Erythroblast (primary cell): ENCODE data around the gene KLF13.
"Not testable (repeated sequence)": the region's sequence is repeated elsewhere in the genome, so short reads cannot be mapped to it uniquely, and the experiment has no call there.

Source experiments
- DNase-seq, 2 experiments: peaks; one replicate each; lab custom pipeline; 2025; lab: John Stamatoyannopoulos, UW
- GATA1 ChIP-seq: IDR thresholded peaks from 2 replicates; pipeline ENCODE4 v1.6.1; 2011; ENCODE audit warnings: low read depth, mild to moderate bottlenecking, control low read depth, low read length, moderate library complexity
- POLR2A ChIP-seq: IDR thresholded peaks from 2 replicates; pipeline ENCODE4 v1.6.1; 2011; ENCODE audit warnings: mild to moderate bottlenecking, low read length

The KLF13 gene

GRCh38 chr15:31346367-31347066 lies 19.9 kb downstream of the KLF13 start:
- TF ChIP-seq POLR2A: no peak
- TF ChIP-seq GATA1: no peak
- DNase-seq: no peak

DNA sequence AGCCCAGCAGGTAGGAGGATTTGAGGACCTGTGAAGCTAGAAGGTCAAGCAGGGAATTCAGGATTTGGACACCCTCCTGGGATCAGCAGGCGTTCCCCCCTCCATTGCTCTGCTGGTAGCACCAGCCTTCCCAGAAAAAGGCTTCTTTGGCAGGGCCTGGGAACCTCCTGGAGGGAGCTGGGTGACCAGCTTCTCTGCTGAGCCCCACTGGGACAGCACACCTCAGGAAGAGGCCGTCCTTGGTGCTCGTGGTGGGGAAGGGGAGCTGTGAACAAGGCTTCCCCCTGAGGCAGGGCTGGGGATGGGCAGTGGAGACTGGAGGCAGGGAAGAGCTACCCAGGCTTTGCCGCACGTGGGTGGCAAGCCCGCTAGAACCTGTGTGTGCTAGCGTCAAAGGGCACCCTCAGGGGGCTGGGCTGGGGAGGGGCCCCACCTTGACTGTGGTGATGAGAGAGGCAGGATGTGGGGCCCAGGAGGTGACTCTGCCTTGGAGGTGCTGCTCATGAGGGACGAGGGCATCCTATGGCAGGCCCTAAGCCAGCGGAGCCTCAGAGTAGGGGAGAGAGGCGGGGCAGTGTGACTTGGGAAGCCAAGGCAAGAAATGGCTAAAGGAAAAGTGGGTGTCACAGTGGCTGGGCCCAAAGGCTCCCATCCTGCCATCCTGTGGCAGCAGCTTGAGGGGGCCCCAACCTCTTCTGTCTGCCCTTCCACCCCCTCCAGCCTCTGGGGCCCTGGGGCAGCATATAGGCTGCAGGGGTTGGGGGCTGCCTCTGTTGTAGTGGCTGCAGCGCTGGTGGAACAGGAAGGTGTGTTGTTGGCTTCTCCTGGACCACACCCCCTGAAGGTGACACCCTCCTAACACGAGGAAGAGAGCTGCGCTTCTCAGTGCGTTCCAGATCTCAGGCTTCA lies 20.7 kb downstream of the KLF13 start:
- DNase-seq: no peak
- TF ChIP-seq GATA1: no peak
- no peak for TF ChIP-seq POLR2A

- TF ChIP-seq GATA1: no peak
- no peak for TF ChIP-seq POLR2A
- no peak for DNase-seq
Measured at GRCh38 chr15:31347981-31348803, 21.6 kb downstream of the KLF13 start.

DNA sequence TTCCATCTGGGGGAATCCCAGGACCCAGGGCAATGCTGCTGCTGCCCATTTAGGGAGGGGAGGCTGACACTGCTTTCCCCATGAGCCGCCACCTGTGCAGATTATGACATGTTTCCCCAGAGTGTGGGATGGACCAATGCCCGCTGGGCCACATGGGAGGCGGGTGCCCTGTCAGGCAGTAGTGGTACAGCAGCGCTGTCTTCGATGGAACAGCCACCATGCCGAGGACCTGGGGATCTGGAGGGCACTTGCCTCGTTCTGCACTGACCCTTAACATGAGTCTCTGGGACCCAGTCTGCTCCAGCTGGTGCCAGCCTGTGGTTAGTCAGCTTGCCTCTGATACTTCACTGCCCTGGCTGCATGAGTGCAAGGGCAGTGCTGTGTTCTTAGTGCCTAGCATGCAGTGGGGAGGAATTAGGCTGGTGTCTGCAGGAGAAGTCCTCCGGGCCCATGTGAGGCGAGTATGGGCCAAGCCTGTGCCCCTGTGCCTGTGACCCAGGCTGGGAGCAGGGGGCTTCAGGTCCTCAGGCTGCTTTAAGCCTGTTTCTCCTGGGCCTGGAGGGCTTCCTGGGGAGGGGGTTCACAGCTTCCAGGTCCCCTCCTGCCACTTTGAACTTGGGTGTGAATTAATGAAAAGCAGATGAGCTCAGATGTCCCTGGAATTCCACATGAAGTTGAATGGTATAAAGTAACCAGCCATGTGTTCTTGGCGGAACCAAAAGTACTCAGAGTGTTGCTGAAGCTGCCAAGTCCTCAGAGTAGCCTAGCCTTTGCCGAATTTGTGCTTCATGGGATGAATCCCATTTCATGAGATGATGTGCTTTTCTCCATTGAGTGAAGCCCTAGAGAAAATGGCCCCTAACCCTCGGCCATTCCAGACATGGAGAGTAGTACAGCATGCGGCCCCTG lies 22.9 kb downstream of the KLF13 start:
- DNase-seq: no peak
- TF ChIP-seq POLR2A (no peak), GATA1 (no peak)

DNA sequence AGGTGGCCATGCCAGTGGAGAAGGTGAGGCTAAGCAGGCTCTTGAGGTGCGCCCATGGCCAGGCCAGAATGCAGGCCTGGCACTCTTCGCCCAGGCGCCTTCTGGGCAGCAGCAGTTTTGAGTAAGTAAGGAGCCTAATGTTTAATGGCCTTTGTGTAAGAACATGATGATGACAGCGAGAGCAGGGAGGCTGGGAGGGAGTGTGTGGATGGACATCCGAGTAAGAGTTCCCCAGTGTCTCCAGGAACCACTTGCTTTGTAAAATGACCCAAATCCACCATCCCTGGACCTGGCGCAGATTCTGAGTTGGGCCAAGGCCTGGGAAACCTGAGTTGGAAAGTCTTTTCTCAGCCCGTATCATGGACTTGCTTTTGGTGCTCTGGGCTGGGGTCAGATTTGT lies 24.1 kb downstream of the KLF13 start:
- no peak for DNase-seq
- TF ChIP-seq GATA1 (no peak), POLR2A (no peak)

DNA sequence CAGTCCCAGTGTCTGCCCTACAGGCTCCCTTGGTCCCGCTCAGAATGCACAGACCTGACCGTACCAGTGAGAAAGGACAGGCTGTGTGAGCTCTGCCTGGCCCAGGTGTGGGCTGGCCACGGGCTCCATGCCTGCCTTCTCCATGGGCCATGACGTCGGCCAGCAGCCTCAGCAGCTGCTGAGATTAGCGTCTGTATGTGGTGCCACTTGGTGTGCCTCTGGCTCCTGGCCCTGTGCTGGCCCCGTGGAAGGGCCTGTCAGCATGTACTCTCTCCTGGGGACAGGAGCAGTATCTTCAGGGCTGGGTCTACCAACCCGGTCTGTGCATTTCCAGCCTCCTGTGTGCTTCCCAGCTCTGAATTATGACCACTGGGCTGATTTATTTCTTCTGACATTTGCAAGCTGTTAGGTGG lies 25.7 kb downstream of the KLF13 start:
- no peak for DNase-seq
- TF ChIP-seq GATA1 (no peak), POLR2A (no peak)

GRCh38 chr15:31352911-31353811 lies 26.5 kb downstream of the KLF13 start:
- TF ChIP-seq POLR2A: no peak
- no peak for TF ChIP-seq GATA1
- no peak for DNase-seq

GRCh38 chr15:31353931-31354330 lies 27.3 kb downstream of the KLF13 start:
- DNase-seq: no peak
- TF ChIP-seq POLR2A: no peak
- TF ChIP-seq GATA1: no peak

DNA sequence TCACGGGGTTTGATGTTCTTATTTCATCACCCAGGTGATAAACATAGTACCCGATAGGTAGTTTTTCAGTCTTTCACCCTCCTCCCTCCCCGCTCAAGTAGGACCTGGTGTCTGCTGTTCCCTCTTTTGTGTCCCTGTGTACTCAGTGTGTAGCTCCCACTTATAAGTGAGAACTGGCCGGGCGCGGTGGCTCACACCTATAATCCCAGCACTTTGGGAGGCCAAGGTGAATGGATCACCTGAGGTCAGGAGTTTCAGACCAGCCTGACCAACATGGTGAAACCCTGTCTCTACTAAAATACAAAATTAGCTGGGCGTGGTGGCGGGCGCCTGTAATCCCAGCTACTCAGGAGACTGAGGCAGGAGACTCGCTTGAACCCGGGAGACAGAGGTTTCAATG lies 29.5 kb downstream of the KLF13 start:
- DNase-seq: not testable (repeated sequence)

DNA sequence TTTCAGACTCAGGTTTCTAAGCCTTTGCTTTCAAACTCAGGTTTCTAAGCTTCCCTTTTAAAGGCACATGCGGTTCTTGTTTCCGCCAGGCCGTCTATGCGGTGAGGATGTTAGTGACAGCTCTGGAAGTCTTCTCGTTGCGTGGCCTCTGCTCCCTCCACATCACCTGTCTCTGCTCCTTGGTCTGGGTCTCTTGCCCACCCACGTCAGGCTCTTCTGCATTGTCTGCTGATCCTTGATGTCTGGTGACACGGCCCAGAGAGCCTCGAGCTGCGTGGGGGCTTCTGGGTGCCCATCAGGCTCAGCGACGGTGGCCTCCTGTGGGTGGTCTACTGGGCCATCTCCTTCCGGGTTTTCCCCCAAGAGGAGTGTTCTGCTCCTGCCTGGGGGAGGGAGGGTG lies 30.5 kb downstream of the KLF13 start:
- no peak for TF ChIP-seq GATA1
- no peak for TF ChIP-seq POLR2A
- no peak for DNase-seq

- DNase-seq: no peak
- TF ChIP-seq POLR2A: no peak
Measured at GRCh38 chr15:31358163-31358562, 31.5 kb downstream of the KLF13 start.

DNA sequence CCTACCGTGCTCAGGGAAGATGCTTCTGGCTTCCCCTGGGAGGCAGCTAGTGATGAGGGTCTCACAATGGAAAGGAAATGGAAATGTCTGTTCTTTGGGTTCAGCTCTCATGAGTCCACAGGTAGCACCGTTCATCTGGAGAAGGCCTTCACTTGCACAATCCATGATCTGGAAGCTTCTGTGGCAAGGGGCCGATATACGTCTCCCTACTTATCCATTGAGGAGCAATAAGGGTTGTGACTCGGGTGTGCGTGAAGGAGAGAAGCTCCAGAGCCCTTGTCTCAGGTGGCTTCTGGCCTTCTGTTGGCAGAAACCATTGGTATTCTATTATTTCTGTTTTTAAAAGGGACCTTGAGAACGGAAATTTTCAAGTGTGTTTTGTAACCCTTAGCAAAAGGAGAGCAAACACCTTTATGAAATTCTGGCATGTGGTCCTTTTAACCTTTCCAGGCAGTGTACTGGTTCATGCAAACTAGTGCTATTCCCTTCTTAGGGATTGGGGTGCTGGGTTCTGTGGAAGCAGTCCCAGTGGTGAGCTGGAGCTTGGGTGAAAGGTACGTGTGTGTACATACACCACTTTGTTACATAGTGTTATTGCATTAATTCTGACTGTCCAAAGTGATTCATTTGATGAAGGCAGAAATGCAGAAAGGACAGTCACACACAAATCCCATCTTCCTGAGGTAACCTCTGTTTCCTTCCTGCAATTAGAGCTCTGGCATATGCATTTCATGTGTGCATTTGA lies 32.5 kb downstream of the KLF13 start:
- TF ChIP-seq GATA1 (no peak), POLR2A (no peak)
- DNase-seq: no peak
